NT2/D1 (cell line): ENCODE measurements around the gene TPP1.

Experiments
- SUZ12 ChIP-seq: IDR thresholded peaks from 2 replicates; pipeline ENCODE4 v1.6.1; 2011; ENCODE audit not compliant: insufficient read length, insufficient read depth; ENCODE audit errors: extremely low read depth
- YY1 ChIP-seq: IDR thresholded peaks from 2 replicates; pipeline ENCODE4 v1.6.1; 2011; ENCODE audit not compliant: insufficient read length, insufficient read depth

- no peak for TF ChIP-seq SUZ12
- no peak for TF ChIP-seq YY1
These were observed 41.1 kb downstream of the TPP1 start for GRCh38 chr11:6578134-6578533.
